OCI-LY3 (cell line): Measurements from ENCODE around the gene ACOX3.

Source experiments
- EZH2phosphoT487 ChIP-seq: fragments of 200-600 bp; shearing (Covaris generic); IDR thresholded peaks from 2 replicates; pipeline ENCODE4 v1.6.1; 2018; ENCODE audit warnings: antibody characterized with exemption, mixed run types, low read depth
- TF ChIP-seq, protein P1 (sequence below): fragments of 200-600, 300-600 bp; sonication (generic); IDR thresholded peaks from 2 replicates; pipeline ENCODE4 v1.5.1; 2014; ENCODE audit warnings: antibody characterized with exemption, low read length, low read depth

DNA sequence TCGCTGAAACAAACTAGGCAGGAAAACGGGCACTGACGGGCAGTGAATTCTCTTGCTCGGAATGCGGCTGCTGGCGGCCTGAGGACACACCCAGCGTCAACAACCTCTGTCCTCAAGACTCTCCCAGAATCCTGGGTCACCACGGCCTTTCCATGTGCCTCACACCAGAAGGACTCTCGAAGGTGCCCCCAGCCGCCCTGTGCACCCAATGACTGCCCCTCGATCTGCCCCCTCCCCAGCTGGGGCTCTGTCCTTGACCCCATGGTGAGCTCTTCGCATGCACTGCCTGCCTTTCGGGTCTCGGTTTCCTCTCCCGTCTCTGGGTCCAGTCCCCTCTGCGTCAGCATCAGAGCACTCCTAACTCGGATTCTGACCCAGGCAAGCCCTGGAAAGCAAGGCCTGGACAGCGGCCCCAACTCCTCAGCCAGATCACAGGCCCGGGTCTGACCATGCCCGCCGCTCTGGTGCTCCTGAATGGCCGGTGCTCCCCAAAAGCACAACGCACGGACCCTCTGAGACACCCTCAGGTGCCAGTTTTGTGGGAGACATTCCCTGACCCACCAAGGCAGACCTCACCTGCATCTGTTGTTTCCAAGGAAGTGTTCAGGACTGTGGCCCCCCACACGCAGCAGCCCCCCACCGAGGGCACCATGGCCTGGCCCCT lies 56.0 kb downstream of the ACOX3 start:
- TF ChIP-seq, protein P1, sequence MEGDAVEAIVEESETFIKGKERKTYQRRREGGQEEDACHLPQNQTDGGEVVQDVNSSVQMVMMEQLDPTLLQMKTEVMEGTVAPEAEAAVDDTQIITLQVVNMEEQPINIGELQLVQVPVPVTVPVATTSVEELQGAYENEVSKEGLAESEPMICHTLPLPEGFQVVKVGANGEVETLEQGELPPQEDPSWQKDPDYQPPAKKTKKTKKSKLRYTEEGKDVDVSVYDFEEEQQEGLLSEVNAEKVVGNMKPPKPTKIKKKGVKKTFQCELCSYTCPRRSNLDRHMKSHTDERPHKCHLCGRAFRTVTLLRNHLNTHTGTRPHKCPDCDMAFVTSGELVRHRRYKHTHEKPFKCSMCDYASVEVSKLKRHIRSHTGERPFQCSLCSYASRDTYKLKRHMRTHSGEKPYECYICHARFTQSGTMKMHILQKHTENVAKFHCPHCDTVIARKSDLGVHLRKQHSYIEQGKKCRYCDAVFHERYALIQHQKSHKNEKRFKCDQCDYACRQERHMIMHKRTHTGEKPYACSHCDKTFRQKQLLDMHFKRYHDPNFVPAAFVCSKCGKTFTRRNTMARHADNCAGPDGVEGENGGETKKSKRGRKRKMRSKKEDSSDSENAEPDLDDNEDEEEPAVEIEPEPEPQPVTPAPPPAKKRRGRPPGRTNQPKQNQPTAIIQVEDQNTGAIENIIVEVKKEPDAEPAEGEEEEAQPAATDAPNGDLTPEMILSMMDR, result no peak
- TF ChIP-seq EZH2phosphoT487, result no peak
